Thoracic aorta (tissue), 2 donors: ENCODE results near the gene FLAD1. TPM values are rescaled to one million over a fixed set of nuclear protein-coding genes. Genes with fewer than 3 reads are reported as not detected.
A peak's percentile ranks its signal among the peaks of the same experiment; 100 is the strongest.

ENCODE experiments used
- ATAC-seq: fragments of 150-250 bp; one replicate; pipeline ENCODE4 v1.8.0; 2017; ENCODE audit warnings: low read depth; ENCODE audit not compliant: insufficient number of reproducible peaks, low FRiP score
- DNase-seq: peaks from one replicate; pipeline ENCODE4 v3.0.0-alpha.2; 2020; ENCODE audit warnings: low spot score
- H3K27ac ChIP-seq, 2 donors: fragments of 200-600 bp; sonication (generic); 1 replicate in 1 of 2; 2 replicates in 1 of 2; pipeline ENCODE4 v1.5.1; 2016; ENCODE audit warnings: mild to moderate bottlenecking in 2 of 2, moderate library complexity in 2 of 2
- H3K27me3 ChIP-seq: fragments of 200-600 bp; sonication (generic); replicated peaks from 2 replicates; pipeline ENCODE4 v1.6.0; 2016; ENCODE audit warnings: mild to moderate bottlenecking; ENCODE audit not compliant: insufficient read depth
- H3K36me3 ChIP-seq: fragments of 200-600 bp; sonication (generic); one replicate; pipeline ENCODE4 v1.5.1; 2016
- H3K4me1 ChIP-seq, 2 donors: fragments of 200-600 bp; sonication (generic); 1 replicate in 1 of 2; 2 replicates in 1 of 2; pipeline versions ENCODE4 v1.5.1 to v1.6.0; 2016; ENCODE audit warnings: low read depth in 2 of 2, mild to moderate bottlenecking in 1 of 2; ENCODE audit not compliant: control insufficient read depth in 1 of 2
- H3K4me3 ChIP-seq: fragments of 200-600 bp; sonication (generic); 2 replicates; pipeline ENCODE4 v1.5.1; 2016; ENCODE audit warnings: mild to moderate bottlenecking
- H3K9me3 ChIP-seq: fragments of 200-600 bp; sonication (generic); 2 replicates; pipeline ENCODE4 v1.5.1; 2016
- total RNA-seq, 2 donors: library from RNA; depleted of rRNA; stranded (reverse); fragments of >200 nt; gene quantifications; one replicate each; pipeline versions ENCODE4 v1.1.0 to v1.2.3, GENCODE V29; 2016
- TF ChIP-seq, protein P1 (sequence below): fragments of 200-600 bp; sonication (generic); IDR thresholded peaks from one replicate; pipeline ENCODE4 v1.5.1; 2019; ENCODE audit warnings: antibody characterized with exemption

The FLAD1 gene
- total RNA-seq, 2 donors from 2014 or later: 23.8 to 27.2 TPM

DNA sequence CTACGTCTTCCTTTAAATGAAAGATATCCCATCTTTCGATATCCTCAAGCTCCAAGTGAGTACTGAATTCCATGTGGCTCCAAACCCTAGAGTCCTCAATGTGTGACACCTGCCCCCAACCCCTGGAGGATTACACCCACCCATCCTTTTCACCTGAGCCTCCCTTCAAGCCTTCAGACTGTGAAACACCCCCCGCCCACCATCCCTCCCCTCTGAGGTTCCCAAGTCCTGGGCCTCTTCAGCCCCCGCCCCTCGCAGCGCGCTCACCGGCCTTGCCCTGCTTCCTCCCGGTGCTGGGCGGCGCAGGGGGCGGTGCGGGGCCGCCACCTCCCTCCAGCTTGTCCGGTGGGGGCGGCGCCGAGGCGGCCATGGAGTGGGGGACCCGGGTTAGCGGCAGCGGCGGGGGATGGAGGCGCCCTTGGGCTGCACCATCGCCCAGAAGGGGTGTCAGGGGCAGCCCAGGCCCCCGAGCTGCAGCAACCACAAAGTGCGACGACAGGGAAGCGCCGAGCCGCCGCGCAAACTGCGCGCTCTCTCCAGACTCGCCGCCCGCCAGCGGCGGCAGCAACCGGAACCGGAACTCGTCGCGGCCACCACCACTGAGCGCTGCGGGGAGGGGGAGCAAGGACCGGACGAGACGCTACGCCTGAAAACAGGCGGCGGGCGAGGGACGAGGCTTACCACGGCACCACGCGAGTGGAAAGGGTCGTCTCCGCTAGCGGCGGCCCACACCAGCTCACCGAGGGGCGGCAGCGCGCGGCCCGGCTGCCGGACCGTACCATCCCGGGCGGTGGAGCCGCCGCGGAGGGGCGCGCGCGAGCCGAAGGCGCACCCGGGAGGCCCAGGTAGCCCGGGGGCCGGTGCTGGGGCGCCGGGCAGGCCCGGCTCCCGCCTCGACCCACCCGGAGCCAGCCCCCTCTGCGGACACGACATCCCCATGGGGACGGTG, 21.7 kb upstream of the FLAD1 start, which contains the start of gene PYGO2:
PYGO2 (minus strand) TSS at position 576 of the 949 bp plus-strand sequence; CDS start at position 370, 206 bp downstream.
- H3K9me3 ChIP-seq: no peaks in the 10 kb centered on the region
- TF ChIP-seq, protein P1, sequence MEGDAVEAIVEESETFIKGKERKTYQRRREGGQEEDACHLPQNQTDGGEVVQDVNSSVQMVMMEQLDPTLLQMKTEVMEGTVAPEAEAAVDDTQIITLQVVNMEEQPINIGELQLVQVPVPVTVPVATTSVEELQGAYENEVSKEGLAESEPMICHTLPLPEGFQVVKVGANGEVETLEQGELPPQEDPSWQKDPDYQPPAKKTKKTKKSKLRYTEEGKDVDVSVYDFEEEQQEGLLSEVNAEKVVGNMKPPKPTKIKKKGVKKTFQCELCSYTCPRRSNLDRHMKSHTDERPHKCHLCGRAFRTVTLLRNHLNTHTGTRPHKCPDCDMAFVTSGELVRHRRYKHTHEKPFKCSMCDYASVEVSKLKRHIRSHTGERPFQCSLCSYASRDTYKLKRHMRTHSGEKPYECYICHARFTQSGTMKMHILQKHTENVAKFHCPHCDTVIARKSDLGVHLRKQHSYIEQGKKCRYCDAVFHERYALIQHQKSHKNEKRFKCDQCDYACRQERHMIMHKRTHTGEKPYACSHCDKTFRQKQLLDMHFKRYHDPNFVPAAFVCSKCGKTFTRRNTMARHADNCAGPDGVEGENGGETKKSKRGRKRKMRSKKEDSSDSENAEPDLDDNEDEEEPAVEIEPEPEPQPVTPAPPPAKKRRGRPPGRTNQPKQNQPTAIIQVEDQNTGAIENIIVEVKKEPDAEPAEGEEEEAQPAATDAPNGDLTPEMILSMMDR: peak; percentile 46
- H3K27ac ChIP-seq: peak within 1 kb of the TSS; percentile 96 to 97
- H3K4me1 ChIP-seq: peaks cover 19 to 32% of the 10 kb centered on the region in 2 donors
- peak within 1 kb of the TSS; percentile 91 for H3K4me3 ChIP-seq
- DNase-seq (peak; percentile 32), ATAC-seq (peak; percentile 67)
- H3K36me3 ChIP-seq: peaks cover 33% of the 10 kb centered on the region
- H3K27me3 ChIP-seq: no peaks in the 10 kb centered on the region

DNA sequence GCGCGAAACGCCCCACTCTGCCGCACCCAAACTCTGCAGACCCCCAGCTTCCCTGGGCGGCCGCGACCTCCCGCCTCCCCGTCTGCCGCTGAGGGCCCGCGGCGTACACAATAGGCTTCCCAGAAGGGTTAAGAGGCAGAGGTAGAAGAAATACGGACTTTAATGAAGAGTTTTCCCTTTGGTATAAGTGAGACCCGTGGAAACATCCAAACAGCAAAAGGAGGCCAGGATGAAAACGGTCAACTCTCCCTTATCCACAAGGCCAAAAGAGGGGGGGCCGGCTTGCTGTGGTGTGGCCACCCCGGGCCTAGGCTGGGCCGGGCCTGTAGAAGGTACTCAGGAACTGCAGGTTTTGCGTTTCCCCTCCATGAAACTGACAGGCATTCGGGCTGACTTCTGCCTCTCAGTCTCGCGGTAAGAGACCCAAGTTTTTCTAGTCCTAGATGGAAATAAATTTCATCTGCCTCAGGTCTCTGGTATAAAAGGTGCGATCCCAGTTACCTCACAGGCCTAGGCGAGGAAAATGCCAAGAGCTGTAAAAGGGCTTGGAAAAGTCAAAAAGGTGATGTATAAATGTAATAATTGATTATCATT, 20.9 kb upstream of the FLAD1 start:
- DNase-seq (no peak), ATAC-seq (no peak)
- H3K4me1 ChIP-seq: peaks cover 13 to 24% of the 10 kb centered on the region in 2 donors

DNA sequence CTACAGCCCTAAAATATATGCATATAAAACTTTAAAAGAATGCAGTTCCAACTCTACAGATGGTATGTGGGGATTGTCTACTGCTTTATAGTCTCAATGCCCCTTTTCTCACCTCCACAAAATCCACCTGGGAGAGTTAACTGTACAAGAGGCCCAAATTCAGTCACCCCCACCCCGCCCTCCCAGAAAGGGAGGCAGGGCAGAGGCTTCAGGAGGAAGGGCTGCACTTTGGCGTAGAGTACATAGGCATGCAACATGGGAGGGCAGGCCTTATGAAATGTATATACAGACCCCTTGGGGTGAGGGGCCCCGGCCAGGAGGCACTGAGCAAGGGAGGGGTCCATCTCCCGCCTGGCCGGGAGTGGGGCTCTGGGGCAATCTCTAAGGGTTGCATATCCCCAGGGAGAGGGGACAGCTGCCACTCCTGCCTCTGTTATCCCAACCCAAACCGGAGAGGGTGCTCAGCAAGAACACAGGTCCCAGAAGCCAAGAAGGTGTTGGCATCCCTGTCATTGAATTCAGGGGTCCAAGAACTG, 20.3 kb upstream of the FLAD1 start:
- no peaks in the 10 kb centered on the region for H3K9me3 ChIP-seq
- DNase-seq (no peak), ATAC-seq (no peak)
- TF ChIP-seq, protein P1: no peak
- no peaks in the 10 kb centered on the region for H3K27me3 ChIP-seq
- H3K4me1 ChIP-seq: peaks cover 12 to 21% of the 10 kb centered on the region in 2 donors
- H3K4me3 ChIP-seq: peak overlapping the region; percentile 91
- peak overlapping the region in 1 of 2 donors; percentile 97 for H3K27ac ChIP-seq
- H3K36me3 ChIP-seq: peaks cover 44% of the 10 kb centered on the region

More for the DNA sequence above, 20.9 kb upstream of the FLAD1 start:
- Histone ChIP-seq H3K27ac (peak overlapping the region; percentile 96 to 97), H3K36me3 (peaks cover 40% of the 10 kb centered on the region), H3K9me3 (no peaks in the 10 kb centered on the region), H3K27me3 (no peaks in the 10 kb centered on the region), H3K4me3 (peak overlapping the region; percentile 91)
- TF ChIP-seq, protein P1: no peak

DNA sequence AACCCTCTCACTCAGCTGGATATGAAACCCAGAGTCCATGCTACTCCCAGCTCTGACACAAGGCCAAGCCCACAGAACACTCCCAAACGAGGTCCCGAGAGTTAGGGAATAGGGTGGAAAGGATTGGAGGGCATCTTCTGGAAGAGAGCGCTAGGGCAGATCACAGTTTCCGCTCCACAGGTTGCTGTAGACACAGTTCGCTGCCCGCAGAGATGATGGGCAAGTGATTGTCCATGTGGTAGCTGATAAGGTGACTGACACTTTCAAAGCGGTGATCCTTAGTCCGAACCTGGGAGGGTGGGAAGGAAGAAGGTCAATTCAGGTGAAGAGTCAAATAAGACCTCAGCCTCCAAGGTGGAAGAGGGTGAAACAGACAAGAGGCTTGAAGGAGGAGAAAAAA, 19.5 kb upstream of the FLAD1 start:
- H3K36me3 ChIP-seq: peaks cover 41% of the 10 kb centered on the region
- peaks cover 13 to 22% of the 10 kb centered on the region in 2 donors for H3K4me1 ChIP-seq
- DNase-seq: no peak

More for the DNA sequence above, 19.5 kb upstream of the FLAD1 start:
- Histone ChIP-seq H3K4me3 (no peak overlapping the region), H3K27me3 (no peaks in the 10 kb centered on the region), H3K27ac (no peak overlapping the region), H3K9me3 (no peaks in the 10 kb centered on the region)
- TF ChIP-seq, protein P1: no peak
- no peak for ATAC-seq
